Loucy (cell line): ENCODE data around the gene INTS2.

Experiments used
- EZH2phosphoT487 ChIP-seq: fragments of 200-600 bp; IDR thresholded peaks from 2 replicates; pipeline ENCODE4 v1.6.1; 2018; ENCODE audit warnings: antibody characterized with exemption, mild to moderate bottlenecking, moderate library complexity, borderline replicate concordance
- TF ChIP-seq, protein P1 (sequence below): fragments of 200-600 bp; sonication (generic); conservative IDR thresholded peaks from 2 replicates; pipeline ENCODE4 v1.5.1; 2014; ENCODE audit warnings: mild to moderate bottlenecking, antibody characterized with exemption, low read length

DNA sequence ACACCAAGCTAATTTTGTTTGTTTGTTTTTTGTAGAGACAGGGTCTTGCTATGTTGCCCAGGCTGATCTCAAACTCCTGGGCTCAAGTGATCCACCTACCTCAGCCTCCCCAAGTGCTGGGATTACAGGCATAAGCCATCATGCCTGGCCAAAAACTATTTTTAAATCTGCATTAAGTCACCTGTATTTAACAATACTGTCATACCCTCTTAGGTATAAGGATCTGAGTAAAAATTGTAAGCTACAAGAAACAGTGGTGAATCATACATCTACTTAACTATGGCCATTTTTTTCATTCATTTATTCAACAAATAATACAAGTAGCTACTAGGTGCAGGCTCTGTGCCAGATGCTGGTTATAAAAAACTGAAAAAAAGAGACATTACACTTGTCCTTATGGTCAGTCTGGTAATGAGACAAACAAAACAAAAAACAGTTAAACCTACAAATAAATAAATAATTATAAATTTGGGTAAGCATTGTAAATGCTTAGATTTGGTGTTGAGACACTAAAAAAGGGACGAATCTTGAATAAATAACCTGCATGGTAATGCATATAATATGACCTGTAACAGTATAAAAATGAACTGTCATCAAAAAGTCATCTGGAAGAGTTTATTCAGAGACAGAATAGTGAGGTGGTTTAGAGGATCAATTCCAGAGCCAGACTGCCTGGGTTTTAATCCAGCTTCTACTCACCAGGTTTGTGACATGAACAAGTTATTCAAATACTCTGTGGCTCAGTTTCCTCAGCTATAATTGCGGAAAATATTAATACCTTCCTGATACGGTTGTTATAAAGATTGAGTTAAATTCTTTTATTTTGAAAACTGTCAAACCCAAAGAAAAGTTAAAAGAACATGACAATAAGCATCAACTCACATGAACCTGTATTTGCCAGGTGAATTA lies 91.3 kb downstream of the INTS2 start:
- TF ChIP-seq, protein P1, sequence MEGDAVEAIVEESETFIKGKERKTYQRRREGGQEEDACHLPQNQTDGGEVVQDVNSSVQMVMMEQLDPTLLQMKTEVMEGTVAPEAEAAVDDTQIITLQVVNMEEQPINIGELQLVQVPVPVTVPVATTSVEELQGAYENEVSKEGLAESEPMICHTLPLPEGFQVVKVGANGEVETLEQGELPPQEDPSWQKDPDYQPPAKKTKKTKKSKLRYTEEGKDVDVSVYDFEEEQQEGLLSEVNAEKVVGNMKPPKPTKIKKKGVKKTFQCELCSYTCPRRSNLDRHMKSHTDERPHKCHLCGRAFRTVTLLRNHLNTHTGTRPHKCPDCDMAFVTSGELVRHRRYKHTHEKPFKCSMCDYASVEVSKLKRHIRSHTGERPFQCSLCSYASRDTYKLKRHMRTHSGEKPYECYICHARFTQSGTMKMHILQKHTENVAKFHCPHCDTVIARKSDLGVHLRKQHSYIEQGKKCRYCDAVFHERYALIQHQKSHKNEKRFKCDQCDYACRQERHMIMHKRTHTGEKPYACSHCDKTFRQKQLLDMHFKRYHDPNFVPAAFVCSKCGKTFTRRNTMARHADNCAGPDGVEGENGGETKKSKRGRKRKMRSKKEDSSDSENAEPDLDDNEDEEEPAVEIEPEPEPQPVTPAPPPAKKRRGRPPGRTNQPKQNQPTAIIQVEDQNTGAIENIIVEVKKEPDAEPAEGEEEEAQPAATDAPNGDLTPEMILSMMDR: no peak
- TF ChIP-seq EZH2phosphoT487: no peak
